GM12878 (cell line): Measurements from ENCODE around the gene ST3GAL5. TPM values are rescaled to one million over a fixed set of nuclear protein-coding genes. Genes with fewer than 3 reads are reported as not detected.

Experiments
- BHLHE40 ChIP-seq, 2 experiments: fragments of 450-650 bp in 1 of 2; IDR thresholded peaks; 2 replicates each; pipeline ENCODE4 v1.6.1; 2011 to 2017; ENCODE audit warnings: low read depth in 2 of 2, borderline replicate concordance in 1 of 2, improper control_type of control experiment in 1 of 2, low read length in 1 of 2, mild to moderate bottlenecking in 1 of 2
- BMI1 ChIP-seq: fragments of 450-650 bp; IDR thresholded peaks from 2 replicates; pipeline ENCODE4 v1.6.1; 2016; ENCODE audit warnings: mild to moderate bottlenecking, moderate library complexity, borderline replicate concordance
- EZH2 ChIP-seq: IDR thresholded peaks from 2 replicates; pipeline ENCODE4 v1.6.1; 2012; ENCODE audit warnings: low read depth, mild to moderate bottlenecking, control low read depth, inconsistent platforms, low read length, borderline replicate concordance; ENCODE audit not compliant: control insufficient read depth
- HCFC1 ChIP-seq: fragments of 150-350 bp; IDR thresholded peaks from 2 replicates; pipeline ENCODE4 v1.6.1; 2014; ENCODE audit warnings: low read length
- IKZF2 ChIP-seq, 2 experiments: fragments of 450-650 bp; IDR thresholded peaks; 2 replicates each; pipeline ENCODE4 v1.6.1; 2017; ENCODE audit warnings: mild to moderate bottlenecking in 2 of 2, moderate library complexity in 2 of 2
- MTA3 ChIP-seq: IDR thresholded peaks from 2 replicates; pipeline ENCODE4 v1.6.1; 2012; ENCODE audit warnings: low read length, inconsistent platforms, borderline replicate concordance
- NR2C2 ChIP-seq: IDR thresholded peaks from 2 replicates; pipeline ENCODE4 v1.6.1; 2011; ENCODE audit warnings: borderline replicate concordance, low read depth; ENCODE audit not compliant: control insufficient read depth, insufficient read length
- RELA ChIP-seq: fragments of 450-650 bp; IDR thresholded peaks from 2 replicates; pipeline ENCODE4 v1.8.0; 2014; ENCODE audit warnings: borderline replicate concordance; ENCODE audit not compliant: partially characterized antibody
- RFX5 ChIP-seq: IDR thresholded peaks from 2 replicates; pipeline ENCODE4 v1.6.1; 2011; ENCODE audit warnings: low read depth, low read length, improper control_type of control experiment
- ZNF217 ChIP-seq: fragments of 450-650 bp; IDR thresholded peaks from 2 replicates; pipeline ENCODE4 v1.6.1; 2017; ENCODE audit warnings: antibody characterized with exemption, mild to moderate bottlenecking
- ZNF24 ChIP-seq: fragments of 450-650 bp; IDR thresholded peaks from 2 replicates; pipeline ENCODE4 v1.6.1; 2017; ENCODE audit warnings: antibody characterized with exemption, mild to moderate bottlenecking
- ZNF274 ChIP-seq: IDR thresholded peaks from one replicate; pipeline ENCODE4 v1.8.0; 2011; ENCODE audit not compliant: insufficient read length, insufficient read depth
- polyA plus RNA-seq, 11 experiments: library from polyadenylated mRNA; depleted of rRNA in 4 of 11; unstranded in 6 of 11; stranded (reverse) in 5 of 11; fragments of >200 nt; fragmentation: Nextera tagmentation in 4 of 11; fragmentation: Illumina TruSeq in 1 of 11; extraction: Ambion mirVana in 4 of 11; extraction: Trizol in 1 of 11; gene quantifications; 1 replicate in 1 of 11; 2 replicates in 10 of 11; pipeline versions ENCODE4 v1.2.1 to v1.2.3, GENCODE V29; 2011 to 2016; ENCODE audit warnings: inconsistent platforms in 2 of 11, missing spikeins in 2 of 11, low read depth in 1 of 11
- total RNA-seq, 4 experiments: library from RNA; depleted of rRNA in 3 of 4; stranded (reverse); fragments of >200 nt in 3 of 4; fragmentation: Illumina TruSeq in 1 of 4; extraction: Trizol in 1 of 4; gene quantifications; 2 replicates each; pipeline versions ENCODE4 v1.2.1 to v1.2.3, GENCODE V29; 2013 to 2021
- TF ChIP-seq, protein P1 (sequence below): fragments of 450-650 bp; IDR thresholded peaks from 2 replicates; pipeline ENCODE4 v1.6.1; 2017; ENCODE audit warnings: mild to moderate bottlenecking, moderate library complexity
- TF ChIP-seq, protein P2 (sequence below), 3 experiments: IDR thresholded peaks in 2 of 3; conservative IDR thresholded peaks in 1 of 3; 2 replicates each; pipeline ENCODE4 v1.5.1; 2011; ENCODE audit warnings: low read depth in 3 of 3, low read length in 3 of 3, mild to moderate bottlenecking in 3 of 3, control low read depth in 2 of 3, moderate library complexity in 2 of 3, inconsistent platforms in 1 of 3, mixed read lengths in 1 of 3; ENCODE audit not compliant: control insufficient read depth in 2 of 3, insufficient read depth in 1 of 3; ENCODE audit errors: extremely low read depth in 1 of 3
- TF ChIP-seq, protein P3 (sequence below): IDR thresholded peaks from 2 replicates; pipeline ENCODE4 v1.6.1; 2012; ENCODE audit warnings: mild to moderate bottlenecking, low read depth, low read length
- TF ChIP-seq, protein P4 (sequence below): fragments of 450-650 bp; IDR thresholded peaks from 2 replicates; pipeline ENCODE4 v1.6.1; 2017; ENCODE audit warnings: low read depth, mild to moderate bottlenecking, moderate library complexity

The ST3GAL5 gene
- total and polyA plus RNA-seq, 10 of the 15 experiments (the other 5 are each of a cell fraction or from before 2014, with no cell fraction given): 5.2 to 60.9 (median 10.2) TPM

DNA sequence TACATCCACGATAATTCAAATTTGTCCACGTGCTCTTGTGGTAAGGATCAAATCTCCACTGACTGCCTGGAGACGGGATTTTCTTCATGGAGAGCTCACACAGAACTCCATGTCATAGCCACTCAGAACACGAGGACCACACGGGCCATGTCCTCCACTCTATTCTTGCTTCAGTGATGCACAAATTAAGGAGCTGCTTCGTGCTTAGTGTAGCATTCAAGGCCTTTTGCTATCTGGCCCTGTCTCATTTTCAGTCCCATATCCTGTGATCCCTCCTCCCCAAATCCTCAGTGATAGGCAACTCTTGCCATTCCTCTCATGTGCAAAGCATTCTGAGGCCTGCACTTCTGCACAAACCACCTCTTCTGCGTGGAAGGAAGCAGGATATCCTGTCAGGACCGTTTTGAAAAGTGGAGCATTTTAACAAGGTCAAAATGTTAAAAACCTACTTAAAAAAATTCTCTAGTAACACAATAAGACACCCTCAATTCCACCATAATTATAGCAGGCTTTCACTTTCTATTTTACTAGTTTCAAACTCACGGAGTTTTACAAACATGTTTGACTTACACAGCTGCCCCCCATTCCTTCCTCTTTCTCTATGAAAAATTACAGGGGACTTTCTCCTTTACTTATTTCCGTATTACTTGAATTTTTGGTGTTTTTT is 35.2 kb downstream of the ST3GAL5 start (continued):
- TF ChIP-seq, protein P1, sequence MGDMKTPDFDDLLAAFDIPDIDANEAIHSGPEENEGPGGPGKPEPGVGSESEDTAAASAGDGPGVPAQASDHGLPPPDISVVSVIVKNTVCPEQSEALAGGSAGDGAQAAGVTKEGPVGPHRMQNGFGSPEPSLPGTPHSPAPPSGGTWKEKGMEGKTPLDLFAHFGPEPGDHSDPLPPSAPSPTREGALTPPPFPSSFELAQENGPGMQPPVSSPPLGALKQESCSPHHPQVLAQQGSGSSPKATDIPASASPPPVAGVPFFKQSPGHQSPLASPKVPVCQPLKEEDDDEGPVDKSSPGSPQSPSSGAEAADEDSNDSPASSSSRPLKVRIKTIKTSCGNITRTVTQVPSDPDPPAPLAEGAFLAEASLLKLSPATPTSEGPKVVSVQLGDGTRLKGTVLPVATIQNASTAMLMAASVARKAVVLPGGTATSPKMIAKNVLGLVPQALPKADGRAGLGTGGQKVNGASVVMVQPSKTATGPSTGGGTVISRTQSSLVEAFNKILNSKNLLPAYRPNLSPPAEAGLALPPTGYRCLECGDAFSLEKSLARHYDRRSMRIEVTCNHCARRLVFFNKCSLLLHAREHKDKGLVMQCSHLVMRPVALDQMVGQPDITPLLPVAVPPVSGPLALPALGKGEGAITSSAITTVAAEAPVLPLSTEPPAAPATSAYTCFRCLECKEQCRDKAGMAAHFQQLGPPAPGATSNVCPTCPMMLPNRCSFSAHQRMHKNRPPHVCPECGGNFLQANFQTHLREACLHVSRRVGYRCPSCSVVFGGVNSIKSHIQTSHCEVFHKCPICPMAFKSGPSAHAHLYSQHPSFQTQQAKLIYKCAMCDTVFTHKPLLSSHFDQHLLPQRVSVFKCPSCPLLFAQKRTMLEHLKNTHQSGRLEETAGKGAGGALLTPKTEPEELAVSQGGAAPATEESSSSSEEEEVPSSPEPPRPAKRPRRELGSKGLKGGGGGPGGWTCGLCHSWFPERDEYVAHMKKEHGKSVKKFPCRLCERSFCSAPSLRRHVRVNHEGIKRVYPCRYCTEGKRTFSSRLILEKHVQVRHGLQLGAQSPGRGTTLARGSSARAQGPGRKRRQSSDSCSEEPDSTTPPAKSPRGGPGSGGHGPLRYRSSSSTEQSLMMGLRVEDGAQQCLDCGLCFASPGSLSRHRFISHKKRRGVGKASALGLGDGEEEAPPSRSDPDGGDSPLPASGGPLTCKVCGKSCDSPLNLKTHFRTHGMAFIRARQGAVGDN: 0 out of 2 replicates have a peak, but pooled peaks have one; percentile 48
- no peak for TF ChIP-seq RFX5
- no peak for TF ChIP-seq EZH2
- TF ChIP-seq, protein P2, sequence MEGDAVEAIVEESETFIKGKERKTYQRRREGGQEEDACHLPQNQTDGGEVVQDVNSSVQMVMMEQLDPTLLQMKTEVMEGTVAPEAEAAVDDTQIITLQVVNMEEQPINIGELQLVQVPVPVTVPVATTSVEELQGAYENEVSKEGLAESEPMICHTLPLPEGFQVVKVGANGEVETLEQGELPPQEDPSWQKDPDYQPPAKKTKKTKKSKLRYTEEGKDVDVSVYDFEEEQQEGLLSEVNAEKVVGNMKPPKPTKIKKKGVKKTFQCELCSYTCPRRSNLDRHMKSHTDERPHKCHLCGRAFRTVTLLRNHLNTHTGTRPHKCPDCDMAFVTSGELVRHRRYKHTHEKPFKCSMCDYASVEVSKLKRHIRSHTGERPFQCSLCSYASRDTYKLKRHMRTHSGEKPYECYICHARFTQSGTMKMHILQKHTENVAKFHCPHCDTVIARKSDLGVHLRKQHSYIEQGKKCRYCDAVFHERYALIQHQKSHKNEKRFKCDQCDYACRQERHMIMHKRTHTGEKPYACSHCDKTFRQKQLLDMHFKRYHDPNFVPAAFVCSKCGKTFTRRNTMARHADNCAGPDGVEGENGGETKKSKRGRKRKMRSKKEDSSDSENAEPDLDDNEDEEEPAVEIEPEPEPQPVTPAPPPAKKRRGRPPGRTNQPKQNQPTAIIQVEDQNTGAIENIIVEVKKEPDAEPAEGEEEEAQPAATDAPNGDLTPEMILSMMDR (IDR thresholded peaks at IDR 0.05 in 2 of 3, conservative IDR thresholded peaks at IDR 0.05 in 1 of 3; ENCODE audit: control insufficient read depth in 2 of 3, extremely low read depth in 1 of 3, insufficient read depth in 1 of 3, low read depth in 3 of 3, low read length in 3 of 3): no peak
- TF ChIP-seq ZNF274: no peak
- TF ChIP-seq RELA: no peak
- peak; percentile 49 to 59; a peak in 1 of 4 replicates for TF ChIP-seq IKZF2 (IDR thresholded peaks at IDR 0.05)
- TF ChIP-seq ZNF217: no peak
- TF ChIP-seq HCFC1: no peak
- peak in 1 of 2 experiments; percentile 36; a peak in 2 of 4 replicates for TF ChIP-seq BHLHE40 (IDR thresholded peaks at IDR 0.05; ENCODE audit: borderline replicate concordance in 1 of 2, low read depth in 2 of 2, low read length in 1 of 2)
- TF ChIP-seq BMI1: no peak
- 0 out of 2 replicates have a peak, but pooled peaks have one; percentile 41 for TF ChIP-seq MTA3
- no peak for TF ChIP-seq ZNF24
- no peak for TF ChIP-seq NR2C2
- TF ChIP-seq, protein P3, sequence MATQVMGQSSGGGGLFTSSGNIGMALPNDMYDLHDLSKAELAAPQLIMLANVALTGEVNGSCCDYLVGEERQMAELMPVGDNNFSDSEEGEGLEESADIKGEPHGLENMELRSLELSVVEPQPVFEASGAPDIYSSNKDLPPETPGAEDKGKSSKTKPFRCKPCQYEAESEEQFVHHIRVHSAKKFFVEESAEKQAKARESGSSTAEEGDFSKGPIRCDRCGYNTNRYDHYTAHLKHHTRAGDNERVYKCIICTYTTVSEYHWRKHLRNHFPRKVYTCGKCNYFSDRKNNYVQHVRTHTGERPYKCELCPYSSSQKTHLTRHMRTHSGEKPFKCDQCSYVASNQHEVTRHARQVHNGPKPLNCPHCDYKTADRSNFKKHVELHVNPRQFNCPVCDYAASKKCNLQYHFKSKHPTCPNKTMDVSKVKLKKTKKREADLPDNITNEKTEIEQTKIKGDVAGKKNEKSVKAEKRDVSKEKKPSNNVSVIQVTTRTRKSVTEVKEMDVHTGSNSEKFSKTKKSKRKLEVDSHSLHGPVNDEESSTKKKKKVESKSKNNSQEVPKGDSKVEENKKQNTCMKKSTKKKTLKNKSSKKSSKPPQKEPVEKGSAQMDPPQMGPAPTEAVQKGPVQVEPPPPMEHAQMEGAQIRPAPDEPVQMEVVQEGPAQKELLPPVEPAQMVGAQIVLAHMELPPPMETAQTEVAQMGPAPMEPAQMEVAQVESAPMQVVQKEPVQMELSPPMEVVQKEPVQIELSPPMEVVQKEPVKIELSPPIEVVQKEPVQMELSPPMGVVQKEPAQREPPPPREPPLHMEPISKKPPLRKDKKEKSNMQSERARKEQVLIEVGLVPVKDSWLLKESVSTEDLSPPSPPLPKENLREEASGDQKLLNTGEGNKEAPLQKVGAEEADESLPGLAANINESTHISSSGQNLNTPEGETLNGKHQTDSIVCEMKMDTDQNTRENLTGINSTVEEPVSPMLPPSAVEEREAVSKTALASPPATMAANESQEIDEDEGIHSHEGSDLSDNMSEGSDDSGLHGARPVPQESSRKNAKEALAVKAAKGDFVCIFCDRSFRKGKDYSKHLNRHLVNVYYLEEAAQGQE: no peak
- TF ChIP-seq, protein P4, sequence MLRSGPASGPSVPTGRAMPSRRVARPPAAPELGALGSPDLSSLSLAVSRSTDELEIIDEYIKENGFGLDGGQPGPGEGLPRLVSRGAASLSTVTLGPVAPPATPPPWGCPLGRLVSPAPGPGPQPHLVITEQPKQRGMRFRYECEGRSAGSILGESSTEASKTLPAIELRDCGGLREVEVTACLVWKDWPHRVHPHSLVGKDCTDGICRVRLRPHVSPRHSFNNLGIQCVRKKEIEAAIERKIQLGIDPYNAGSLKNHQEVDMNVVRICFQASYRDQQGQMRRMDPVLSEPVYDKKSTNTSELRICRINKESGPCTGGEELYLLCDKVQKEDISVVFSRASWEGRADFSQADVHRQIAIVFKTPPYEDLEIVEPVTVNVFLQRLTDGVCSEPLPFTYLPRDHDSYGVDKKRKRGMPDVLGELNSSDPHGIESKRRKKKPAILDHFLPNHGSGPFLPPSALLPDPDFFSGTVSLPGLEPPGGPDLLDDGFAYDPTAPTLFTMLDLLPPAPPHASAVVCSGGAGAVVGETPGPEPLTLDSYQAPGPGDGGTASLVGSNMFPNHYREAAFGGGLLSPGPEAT: peak; percentile 78; the same call in 1 of the 2 replicates
